ENCODE results near the gene SUFU.

Gene SUFU

GRCh38 chr10:102621443-102622325 is 117.9 kb downstream of the SUFU start:
- DNase-seq = no peak

GRCh38 chr10:102624094-102624493 is 120.3 kb downstream of the SUFU start:
- no peak for DNase-seq

GRCh38 chr10:102624751-102625645 is 121.2 kb downstream of the SUFU start:
- no peak for DNase-seq

GRCh38 chr10:102626026-102626685 is 122.4 kb downstream of the SUFU start:
- no peak for DNase-seq

GRCh38 chr10:102627291-102627735 is 123.5 kb downstream of the SUFU start:
- DNase-seq = no peak

- no peak for DNase-seq
These were observed 124.0 kb downstream of the SUFU start for GRCh38 chr10:102627736-102628293.

GRCh38 chr10:102628451-102628911 is 124.7 kb downstream of the SUFU start:
- no peak for DNase-seq

- no peak for DNase-seq
These were observed 126.2 kb downstream of the SUFU start for GRCh38 chr10:102629661-102630614.

GRCh38 chr10:102630663-102631062 is 126.9 kb downstream of the SUFU start:
- DNase-seq = no peak

- DNase-seq = no peak
These were observed 128.0 kb downstream of the SUFU start for GRCh38 chr10:102631525-102632393.

GRCh38 chr10:102632394-102633111 is 128.8 kb downstream of the SUFU start:
- DNase-seq = no peak

GRCh38 chr10:102633287-102633686 is 129.5 kb downstream of the SUFU start:
- no peak for DNase-seq

- DNase-seq = no peak
These were observed 130.1 kb downstream of the SUFU start for GRCh38 chr10:102633848-102634247.

- no peak for DNase-seq
These were observed 130.9 kb downstream of the SUFU start for GRCh38 chr10:102634686-102635085.

- DNase-seq = no peak
These were observed 131.6 kb downstream of the SUFU start for GRCh38 chr10:102635377-102635776.

GRCh38 chr10:102639537-102639936 is 135.8 kb downstream of the SUFU start:
- DNase-seq = no peak

- no peak for DNase-seq
These were observed 137.6 kb downstream of the SUFU start for GRCh38 chr10:102641402-102641801.

- peak; percentile 94 to 96 for DNase-seq
These were observed 138.3 kb downstream of the SUFU start for GRCh38 chr10:102641880-102642735.
